ENCODE results near the gene MYO5B. TPM values are rescaled to one million over a fixed set of nuclear protein-coding genes. Genes with fewer than 3 reads are reported as not detected.

The MYO5B gene
- polyA plus RNA-seq, 1 of the 3 experiments (the other 2 are of a cell fraction): 1.3 TPM

DNA sequence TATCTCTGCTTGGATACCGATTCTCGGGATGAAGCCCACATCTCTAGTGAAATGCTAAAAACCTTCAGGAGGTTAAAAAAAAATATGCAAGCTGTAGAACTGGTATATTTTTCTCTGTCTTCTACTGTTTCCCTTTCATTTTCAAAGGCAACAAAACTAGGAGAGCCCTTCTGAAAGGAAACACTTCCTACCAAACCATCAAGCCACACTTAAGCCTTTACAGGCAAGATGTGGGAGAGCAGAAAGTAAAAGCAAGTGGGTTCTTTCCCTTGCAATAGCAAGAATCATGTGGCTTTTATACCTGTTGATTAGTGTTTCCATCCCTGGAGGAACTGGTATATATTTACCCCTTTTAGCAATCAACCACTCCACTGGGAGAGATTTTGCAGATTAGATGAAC is 233.7 kb downstream of the MYO5B start:
- Histone ChIP-seq H3K79me2 (ENCODE audit: insufficient read depth) (no peaks in the 10 kb centered on the region), H3K4me1 (ENCODE audit: control insufficient read depth in 1 of 2, insufficient read depth in 2 of 2, low read depth in 1 of 2, low read length in 1 of 2) (peaks cover 0 to 5% of the 10 kb centered on the region in 2 experiments; a peak in 1 of 4 replicates), H3K4me3 (ENCODE audit: low read depth in 2 of 2, low read length in 1 of 2) (no peak overlapping the region), H4K20me1 (ENCODE audit: insufficient read depth) (no peaks in the 10 kb centered on the region), H3K27ac (ENCODE audit: low read depth in 2 of 2, low read length in 1 of 2) (no peak overlapping the region), H2AFZ (ENCODE audit: low read depth) (no peak overlapping the region), H3K27me3 (ENCODE audit: insufficient read depth) (no peaks in the 10 kb centered on the region), H3K9me3 (no peaks in the 10 kb centered on the region), H3K36me3 (replicated peaks in 1 of 2; ENCODE audit: control insufficient read depth in 1 of 2, insufficient read depth in 2 of 2, low read length in 1 of 2) (no peaks in the 10 kb centered on the region), H3K9me2 (no peaks in the 10 kb centered on the region), H3F3A (replicated peaks; ENCODE audit: insufficient read depth) (no peaks in the 10 kb centered on the region), H3K4me2 (no peak overlapping the region), H3K9ac (no peak overlapping the region)
- CTCF ChIA-PET: no interaction called here
- TF ChIP-seq, protein P1, sequence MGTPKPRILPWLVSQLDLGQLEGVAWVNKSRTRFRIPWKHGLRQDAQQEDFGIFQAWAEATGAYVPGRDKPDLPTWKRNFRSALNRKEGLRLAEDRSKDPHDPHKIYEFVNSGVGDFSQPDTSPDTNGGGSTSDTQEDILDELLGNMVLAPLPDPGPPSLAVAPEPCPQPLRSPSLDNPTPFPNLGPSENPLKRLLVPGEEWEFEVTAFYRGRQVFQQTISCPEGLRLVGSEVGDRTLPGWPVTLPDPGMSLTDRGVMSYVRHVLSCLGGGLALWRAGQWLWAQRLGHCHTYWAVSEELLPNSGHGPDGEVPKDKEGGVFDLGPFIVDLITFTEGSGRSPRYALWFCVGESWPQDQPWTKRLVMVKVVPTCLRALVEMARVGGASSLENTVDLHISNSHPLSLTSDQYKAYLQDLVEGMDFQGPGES (IDR thresholded peaks at IDR 0.05; ENCODE audit: low read depth, low read length): no peak
- TF ChIP-seq, protein P2, sequence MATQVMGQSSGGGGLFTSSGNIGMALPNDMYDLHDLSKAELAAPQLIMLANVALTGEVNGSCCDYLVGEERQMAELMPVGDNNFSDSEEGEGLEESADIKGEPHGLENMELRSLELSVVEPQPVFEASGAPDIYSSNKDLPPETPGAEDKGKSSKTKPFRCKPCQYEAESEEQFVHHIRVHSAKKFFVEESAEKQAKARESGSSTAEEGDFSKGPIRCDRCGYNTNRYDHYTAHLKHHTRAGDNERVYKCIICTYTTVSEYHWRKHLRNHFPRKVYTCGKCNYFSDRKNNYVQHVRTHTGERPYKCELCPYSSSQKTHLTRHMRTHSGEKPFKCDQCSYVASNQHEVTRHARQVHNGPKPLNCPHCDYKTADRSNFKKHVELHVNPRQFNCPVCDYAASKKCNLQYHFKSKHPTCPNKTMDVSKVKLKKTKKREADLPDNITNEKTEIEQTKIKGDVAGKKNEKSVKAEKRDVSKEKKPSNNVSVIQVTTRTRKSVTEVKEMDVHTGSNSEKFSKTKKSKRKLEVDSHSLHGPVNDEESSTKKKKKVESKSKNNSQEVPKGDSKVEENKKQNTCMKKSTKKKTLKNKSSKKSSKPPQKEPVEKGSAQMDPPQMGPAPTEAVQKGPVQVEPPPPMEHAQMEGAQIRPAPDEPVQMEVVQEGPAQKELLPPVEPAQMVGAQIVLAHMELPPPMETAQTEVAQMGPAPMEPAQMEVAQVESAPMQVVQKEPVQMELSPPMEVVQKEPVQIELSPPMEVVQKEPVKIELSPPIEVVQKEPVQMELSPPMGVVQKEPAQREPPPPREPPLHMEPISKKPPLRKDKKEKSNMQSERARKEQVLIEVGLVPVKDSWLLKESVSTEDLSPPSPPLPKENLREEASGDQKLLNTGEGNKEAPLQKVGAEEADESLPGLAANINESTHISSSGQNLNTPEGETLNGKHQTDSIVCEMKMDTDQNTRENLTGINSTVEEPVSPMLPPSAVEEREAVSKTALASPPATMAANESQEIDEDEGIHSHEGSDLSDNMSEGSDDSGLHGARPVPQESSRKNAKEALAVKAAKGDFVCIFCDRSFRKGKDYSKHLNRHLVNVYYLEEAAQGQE (IDR thresholded peaks at IDR 0.05; ENCODE audit: low read depth, low read length): no peak
- TF ChIP-seq EZH2phosphoT487 (IDR thresholded peaks at IDR 0.05; ENCODE audit: borderline replicate concordance, low read depth) (no peak), TAF1 (IDR thresholded peaks at IDR 0.05; ENCODE audit: borderline replicate concordance, low read depth, low read length) (no peak), RFX5 (IDR thresholded peaks at IDR 0.05; ENCODE audit: low read length) (no peak), GATA2 (CRISPR knock-in tag; IDR thresholded peaks at IDR 0.05) (no peak), GABPA (IDR thresholded peaks at IDR 0.05; ENCODE audit: low read depth) (no peak), MEF2A (IDR thresholded peaks at IDR 0.05; ENCODE audit: borderline replicate concordance, low read depth) (no peak), SIN3A (IDR thresholded peaks at IDR 0.05; ENCODE audit: borderline replicate concordance, low read depth, low read length) (no peak), EP300 (IDR thresholded peaks at IDR 0.05; ENCODE audit: borderline replicate concordance in 1 of 2, low read depth in 1 of 2, low read length in 1 of 2) (no peak), TEAD4 (IDR thresholded peaks at IDR 0.05; ENCODE audit: borderline replicate concordance, insufficient read depth) (no peak), TCF12 (IDR thresholded peaks at IDR 0.05) (no peak), YY1 (IDR thresholded peaks at IDR 0.05; ENCODE audit: low read depth) (no peak), POLR2AphosphoS5 (IDR thresholded peaks at IDR 0.05; ENCODE audit: low read depth, low read length) (no peak), FOXJ3 (CRISPR knock-in tag; IDR thresholded peaks at IDR 0.05) (no peak)
- TF ChIP-seq, protein P3, sequence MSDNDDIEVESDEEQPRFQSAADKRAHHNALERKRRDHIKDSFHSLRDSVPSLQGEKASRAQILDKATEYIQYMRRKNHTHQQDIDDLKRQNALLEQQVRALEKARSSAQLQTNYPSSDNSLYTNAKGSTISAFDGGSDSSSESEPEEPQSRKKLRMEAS (IDR thresholded peaks at IDR 0.05; ENCODE audit: low read depth): no peak
- TF ChIP-seq, protein P4, sequence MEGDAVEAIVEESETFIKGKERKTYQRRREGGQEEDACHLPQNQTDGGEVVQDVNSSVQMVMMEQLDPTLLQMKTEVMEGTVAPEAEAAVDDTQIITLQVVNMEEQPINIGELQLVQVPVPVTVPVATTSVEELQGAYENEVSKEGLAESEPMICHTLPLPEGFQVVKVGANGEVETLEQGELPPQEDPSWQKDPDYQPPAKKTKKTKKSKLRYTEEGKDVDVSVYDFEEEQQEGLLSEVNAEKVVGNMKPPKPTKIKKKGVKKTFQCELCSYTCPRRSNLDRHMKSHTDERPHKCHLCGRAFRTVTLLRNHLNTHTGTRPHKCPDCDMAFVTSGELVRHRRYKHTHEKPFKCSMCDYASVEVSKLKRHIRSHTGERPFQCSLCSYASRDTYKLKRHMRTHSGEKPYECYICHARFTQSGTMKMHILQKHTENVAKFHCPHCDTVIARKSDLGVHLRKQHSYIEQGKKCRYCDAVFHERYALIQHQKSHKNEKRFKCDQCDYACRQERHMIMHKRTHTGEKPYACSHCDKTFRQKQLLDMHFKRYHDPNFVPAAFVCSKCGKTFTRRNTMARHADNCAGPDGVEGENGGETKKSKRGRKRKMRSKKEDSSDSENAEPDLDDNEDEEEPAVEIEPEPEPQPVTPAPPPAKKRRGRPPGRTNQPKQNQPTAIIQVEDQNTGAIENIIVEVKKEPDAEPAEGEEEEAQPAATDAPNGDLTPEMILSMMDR (IDR thresholded peaks at IDR 0.05): no peak
- DNase-seq: no peak
- 25% methylated on average over 2 of the region's 2 CpGs for WGBS (ENCODE audit: low lambda C conversion rate)
- POLR2A ChIA-PET: no interaction called here

Measured in SK-N-SH (cell line).